NB4 (cell line): ENCODE data around the gene RANBP1.
"Not testable (repeated sequence)": the region's sequence is repeated elsewhere in the genome, so short reads cannot be mapped to it uniquely, and the experiment has no call there.

ENCODE experiments used
- DNase-seq: peaks from one replicate; pipeline ENCODE4 v3.0.0; 2010; ENCODE audit warnings: low read depth
- H3K4me3 ChIP-seq: one replicate; pipeline ENCODE4 v1.5.1; 2011; ENCODE audit warnings: mild to moderate bottlenecking, low read depth, low read length, moderate library complexity
- MYC ChIP-seq: IDR thresholded peaks from 2 replicates; pipeline ENCODE4 v1.6.1; 2011; ENCODE audit warnings: low read depth, low read length
- POLR2A ChIP-seq: IDR thresholded peaks from 2 replicates; pipeline ENCODE4 v1.6.1; 2011; ENCODE audit warnings: mild to moderate bottlenecking; ENCODE audit not compliant: insufficient read length; ENCODE audit errors: extremely low read depth
- TF ChIP-seq, protein P1 (sequence below): IDR thresholded peaks from one replicate; pipeline ENCODE4 v1.5.1; 2012; ENCODE audit warnings: low read depth, low read length
- TF ChIP-seq, protein P2 (sequence below): IDR thresholded peaks from 2 replicates; pipeline ENCODE4 v1.6.1; 2011; ENCODE audit warnings: low read depth, low read length

RANBP1 gene

GRCh38 chr22:20115691-20116375 is at the start of gene RANBP1:
Gene RANBP1 (plus strand): TSS chr22:20116104. CDS start chr22:20116185, 81 bp downstream.
- TF ChIP-seq, protein P1, sequence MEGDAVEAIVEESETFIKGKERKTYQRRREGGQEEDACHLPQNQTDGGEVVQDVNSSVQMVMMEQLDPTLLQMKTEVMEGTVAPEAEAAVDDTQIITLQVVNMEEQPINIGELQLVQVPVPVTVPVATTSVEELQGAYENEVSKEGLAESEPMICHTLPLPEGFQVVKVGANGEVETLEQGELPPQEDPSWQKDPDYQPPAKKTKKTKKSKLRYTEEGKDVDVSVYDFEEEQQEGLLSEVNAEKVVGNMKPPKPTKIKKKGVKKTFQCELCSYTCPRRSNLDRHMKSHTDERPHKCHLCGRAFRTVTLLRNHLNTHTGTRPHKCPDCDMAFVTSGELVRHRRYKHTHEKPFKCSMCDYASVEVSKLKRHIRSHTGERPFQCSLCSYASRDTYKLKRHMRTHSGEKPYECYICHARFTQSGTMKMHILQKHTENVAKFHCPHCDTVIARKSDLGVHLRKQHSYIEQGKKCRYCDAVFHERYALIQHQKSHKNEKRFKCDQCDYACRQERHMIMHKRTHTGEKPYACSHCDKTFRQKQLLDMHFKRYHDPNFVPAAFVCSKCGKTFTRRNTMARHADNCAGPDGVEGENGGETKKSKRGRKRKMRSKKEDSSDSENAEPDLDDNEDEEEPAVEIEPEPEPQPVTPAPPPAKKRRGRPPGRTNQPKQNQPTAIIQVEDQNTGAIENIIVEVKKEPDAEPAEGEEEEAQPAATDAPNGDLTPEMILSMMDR, result no peak
- TF ChIP-seq MYC (no peak), POLR2A (no peak)
- TF ChIP-seq, protein P2, sequence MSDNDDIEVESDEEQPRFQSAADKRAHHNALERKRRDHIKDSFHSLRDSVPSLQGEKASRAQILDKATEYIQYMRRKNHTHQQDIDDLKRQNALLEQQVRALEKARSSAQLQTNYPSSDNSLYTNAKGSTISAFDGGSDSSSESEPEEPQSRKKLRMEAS, result no peak
- DNase-seq, result no peak
- peak within 1 kb of the TSS; percentile 85 for H3K4me3 ChIP-seq

DNA sequence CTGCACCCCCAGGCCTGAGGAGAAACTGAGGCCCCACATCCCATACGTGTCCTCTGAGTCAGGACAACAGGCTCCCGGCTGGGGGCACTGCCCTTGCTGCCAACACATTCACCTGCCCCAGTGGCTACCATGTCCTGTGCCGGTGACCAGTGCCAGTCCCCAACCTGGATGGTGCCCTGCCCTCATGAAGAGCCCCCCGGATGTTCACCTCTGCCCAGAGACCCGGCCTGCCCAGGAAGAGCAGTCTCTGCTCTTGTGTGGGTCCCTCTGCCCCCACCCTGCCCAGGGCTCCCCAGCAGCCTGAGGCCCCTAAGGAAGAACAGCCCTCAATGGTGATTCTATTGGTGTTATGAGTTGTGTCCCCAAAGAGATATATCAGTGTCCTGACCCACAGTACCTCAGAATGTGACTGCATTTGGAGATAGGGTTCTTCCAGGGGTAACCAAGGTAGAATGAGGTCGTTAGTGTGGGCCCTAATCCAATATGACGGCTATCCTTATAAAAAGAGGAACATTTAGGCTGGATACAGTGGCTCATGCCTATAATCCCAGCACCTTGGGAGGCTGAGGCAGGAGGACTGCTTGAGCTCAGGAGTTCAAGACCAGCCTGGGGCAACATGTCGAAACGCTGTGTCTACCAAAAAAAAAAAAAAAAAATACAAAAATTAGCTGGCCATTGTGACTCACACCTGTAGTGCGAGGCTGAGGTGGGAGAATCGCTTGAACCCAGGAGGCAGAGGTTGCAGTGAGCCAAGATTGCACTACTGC is 49.1 kb upstream of the RANBP1 start:
- TF ChIP-seq, protein P1, result no peak
- TF ChIP-seq MYC (no peak), POLR2A (no peak)
- TF ChIP-seq, protein P2, result no peak
- H3K4me3 ChIP-seq, result no peak overlapping the region
- DNase-seq, result no peak

- not testable (repeated sequence) for DNase-seq, H3K4me3 ChIP-seq
These were observed 48.6 kb upstream of the RANBP1 start for GRCh38 chr22:20067384-20067682.

- TF ChIP-seq POLR2A (no peak), MYC (no peak)
- TF ChIP-seq, protein P1, result no peak
- TF ChIP-seq, protein P2, result no peak
- DNase-seq, result no peak
- H3K4me3 ChIP-seq, result no peak overlapping the region
These were observed 47.3 kb upstream of the RANBP1 start for GRCh38 chr22:20068640-20069039.

DNA sequence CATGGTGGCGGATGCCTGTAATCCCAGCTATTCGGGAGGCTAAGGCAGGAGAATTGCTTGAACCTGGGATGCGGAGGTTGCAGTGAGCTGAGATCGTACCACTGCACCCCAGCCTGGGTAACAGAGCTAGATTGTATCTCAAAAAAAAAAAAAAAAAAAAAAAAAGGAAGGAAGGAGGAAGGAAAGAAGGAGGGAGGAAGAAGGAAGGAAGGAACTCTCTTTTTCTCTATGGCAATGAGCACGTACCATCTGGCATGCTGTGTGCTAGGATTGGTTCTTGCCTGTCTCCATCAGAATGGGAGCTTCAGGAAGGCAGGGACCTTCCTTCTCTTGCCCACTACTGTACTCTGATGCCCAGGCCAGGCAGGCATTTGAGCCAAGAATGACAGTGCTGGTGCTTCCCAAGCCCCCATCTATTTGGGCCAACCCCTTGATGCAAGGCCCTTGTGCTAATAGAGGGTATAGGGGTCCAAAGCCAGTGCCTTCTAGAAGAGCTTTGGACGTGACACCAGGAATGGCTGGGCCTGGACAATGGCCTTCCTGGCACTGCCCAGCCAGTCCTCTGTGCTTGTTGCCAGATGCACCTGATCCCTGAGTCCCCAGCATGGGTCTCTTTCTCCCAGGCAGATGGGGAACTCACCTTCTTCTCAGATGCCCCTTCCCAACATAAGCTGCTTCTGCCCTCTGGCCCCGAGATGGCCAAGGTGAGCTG is 46.4 kb upstream of the RANBP1 start:
- DNase-seq, result no peak
- TF ChIP-seq POLR2A (no peak), MYC (no peak)
- TF ChIP-seq, protein P2, result no peak
- TF ChIP-seq, protein P1, result no peak
- H3K4me3 ChIP-seq, result no peak overlapping the region

GRCh38 chr22:20071524-20071972 is 44.4 kb upstream of the RANBP1 start:
- H3K4me3 ChIP-seq, result no peak overlapping the region
- TF ChIP-seq MYC (no peak), POLR2A (no peak)
- TF ChIP-seq, protein P2, result no peak
- TF ChIP-seq, protein P1, result no peak
- DNase-seq, result no peak
